ENCODE measurements around the gene SOD2.

SOD2 gene

GRCh38 chr6:159693128-159693893 is at the start of gene SOD2:
Gene SOD2 (minus strand): TSS chr6:159693241. CDS start chr6:159693167, 74 bp downstream.
- Histone ChIP-seq H4K20me1 (ENCODE audit: insufficient read depth, low read length) (no peaks in the 10 kb centered on the region), H3K36me3 (replicated peaks; ENCODE audit: insufficient read depth, low read length) (no peaks in the 10 kb centered on the region), H3K4me3 (ENCODE audit: low read length) (peak within 1 kb of the TSS; percentile 73), H3F3A (ENCODE audit: insufficient read depth, low read length) (peaks cover 4% of the 10 kb centered on the region; the same call in 1 of the 2 replicates), H3K9me3 (replicated peaks; ENCODE audit: insufficient read depth, low read length) (no peaks in the 10 kb centered on the region), H3K27me3 (replicated peaks; ENCODE audit: insufficient read depth, low read length) (no peaks in the 10 kb centered on the region), H2AFZ (ENCODE audit: low read length) (peak within 1 kb of the TSS; percentile 75), H3K9ac (ENCODE audit: low read length) (peak within 1 kb of the TSS; percentile 74), H3K4me1 (ENCODE audit: low read length) (no peaks in the 10 kb centered on the region; the same call in 1 of the 2 replicates), H3K27ac (ENCODE audit: low read length) (peak within 1 kb of the TSS; percentile 76), H3K9me2 (replicated peaks; ENCODE audit: insufficient read depth, low read length) (no peaks in the 10 kb centered on the region), H3K79me2 (ENCODE audit: low read length) (peaks cover 23% of the 10 kb centered on the region), H3K4me2 (ENCODE audit: low read depth, low read length) (peak within 1 kb of the TSS; percentile 79)
- no peak for TF ChIP-seq EZH2phosphoT487 (IDR thresholded peaks at IDR 0.05; ENCODE audit: low read length)
- no peak for TF ChIP-seq EZH2 (optimal IDR thresholded peaks at IDR 0.05; ENCODE audit: low read depth, low read length)
- TF ChIP-seq CTCF (IDR thresholded peaks at IDR 0.05; ENCODE audit: low read length), result no peak
- DNase-seq, result peak; percentile 81

GRCh38 chr6:159742165-159742564 is 49.1 kb upstream of the SOD2 start:
- Histone ChIP-seq H3K4me2 (ENCODE audit: low read depth, low read length) (no peak overlapping the region), H3K4me3 (ENCODE audit: low read length) (no peak overlapping the region), H3K9me3 (replicated peaks; ENCODE audit: insufficient read depth, low read length) (no peaks in the 10 kb centered on the region), H3F3A (ENCODE audit: insufficient read depth, low read length) (no peaks in the 10 kb centered on the region), H3K9ac (ENCODE audit: low read length) (no peak overlapping the region), H2AFZ (ENCODE audit: low read length) (no peak overlapping the region), H3K36me3 (replicated peaks; ENCODE audit: insufficient read depth, low read length) (no peaks in the 10 kb centered on the region), H3K79me2 (ENCODE audit: low read length) (peaks cover 62% of the 10 kb centered on the region), H3K4me1 (ENCODE audit: low read length) (no peaks in the 10 kb centered on the region), H3K27me3 (replicated peaks; ENCODE audit: insufficient read depth, low read length) (no peaks in the 10 kb centered on the region), H4K20me1 (ENCODE audit: insufficient read depth, low read length) (no peaks in the 10 kb centered on the region), H3K9me2 (replicated peaks; ENCODE audit: insufficient read depth, low read length) (no peaks in the 10 kb centered on the region), H3K27ac (ENCODE audit: low read length) (no peak overlapping the region)
- TF ChIP-seq CTCF (IDR thresholded peaks at IDR 0.05; ENCODE audit: low read length), result no peak
- no peak for TF ChIP-seq EZH2phosphoT487 (IDR thresholded peaks at IDR 0.05; ENCODE audit: low read length)
- TF ChIP-seq EZH2 (optimal IDR thresholded peaks at IDR 0.05; ENCODE audit: low read depth, low read length), result no peak
- DNase-seq, result no peak

- Histone ChIP-seq H3K9ac (ENCODE audit: low read length) (no peak overlapping the region), H3K9me2 (replicated peaks; ENCODE audit: insufficient read depth, low read length) (no peaks in the 10 kb centered on the region), H3K27ac (ENCODE audit: low read length) (no peak overlapping the region), H3K79me2 (ENCODE audit: low read length) (peaks cover 73% of the 10 kb centered on the region), H3K4me2 (ENCODE audit: low read depth, low read length) (no peak overlapping the region), H3K4me1 (ENCODE audit: low read length) (no peaks in the 10 kb centered on the region), H3K4me3 (ENCODE audit: low read length) (no peak overlapping the region), H3K27me3 (replicated peaks; ENCODE audit: insufficient read depth, low read length) (no peaks in the 10 kb centered on the region), H2AFZ (ENCODE audit: low read length) (no peak overlapping the region), H3F3A (ENCODE audit: insufficient read depth, low read length) (no peaks in the 10 kb centered on the region), H3K9me3 (replicated peaks; ENCODE audit: insufficient read depth, low read length) (no peaks in the 10 kb centered on the region), H4K20me1 (ENCODE audit: insufficient read depth, low read length) (no peaks in the 10 kb centered on the region; the same call in 1 of the 2 replicates), H3K36me3 (replicated peaks; ENCODE audit: insufficient read depth, low read length) (no peaks in the 10 kb centered on the region)
- no peak for DNase-seq
- TF ChIP-seq EZH2 (optimal IDR thresholded peaks at IDR 0.05; ENCODE audit: low read depth, low read length) (no peak), EZH2phosphoT487 (IDR thresholded peaks at IDR 0.05; ENCODE audit: low read length) (no peak), CTCF (IDR thresholded peaks at IDR 0.05; ENCODE audit: low read length) (no peak)
These were observed 46.3 kb upstream of the SOD2 start for GRCh38 chr6:159739341-159739740.

All from MM.1S (cell line).